ENCODE results near the gene GNB3. TPM values are rescaled to one million over a fixed set of nuclear protein-coding genes. Genes with fewer than 3 reads are reported as not detected.

Gene GNB3
- total and polyA plus RNA-seq, 9 of the 15 experiments (the other 6 are each of a cell fraction or from before 2014, with no cell fraction given): 1.4 to 5.8 (median 2.0) TPM

DNA sequence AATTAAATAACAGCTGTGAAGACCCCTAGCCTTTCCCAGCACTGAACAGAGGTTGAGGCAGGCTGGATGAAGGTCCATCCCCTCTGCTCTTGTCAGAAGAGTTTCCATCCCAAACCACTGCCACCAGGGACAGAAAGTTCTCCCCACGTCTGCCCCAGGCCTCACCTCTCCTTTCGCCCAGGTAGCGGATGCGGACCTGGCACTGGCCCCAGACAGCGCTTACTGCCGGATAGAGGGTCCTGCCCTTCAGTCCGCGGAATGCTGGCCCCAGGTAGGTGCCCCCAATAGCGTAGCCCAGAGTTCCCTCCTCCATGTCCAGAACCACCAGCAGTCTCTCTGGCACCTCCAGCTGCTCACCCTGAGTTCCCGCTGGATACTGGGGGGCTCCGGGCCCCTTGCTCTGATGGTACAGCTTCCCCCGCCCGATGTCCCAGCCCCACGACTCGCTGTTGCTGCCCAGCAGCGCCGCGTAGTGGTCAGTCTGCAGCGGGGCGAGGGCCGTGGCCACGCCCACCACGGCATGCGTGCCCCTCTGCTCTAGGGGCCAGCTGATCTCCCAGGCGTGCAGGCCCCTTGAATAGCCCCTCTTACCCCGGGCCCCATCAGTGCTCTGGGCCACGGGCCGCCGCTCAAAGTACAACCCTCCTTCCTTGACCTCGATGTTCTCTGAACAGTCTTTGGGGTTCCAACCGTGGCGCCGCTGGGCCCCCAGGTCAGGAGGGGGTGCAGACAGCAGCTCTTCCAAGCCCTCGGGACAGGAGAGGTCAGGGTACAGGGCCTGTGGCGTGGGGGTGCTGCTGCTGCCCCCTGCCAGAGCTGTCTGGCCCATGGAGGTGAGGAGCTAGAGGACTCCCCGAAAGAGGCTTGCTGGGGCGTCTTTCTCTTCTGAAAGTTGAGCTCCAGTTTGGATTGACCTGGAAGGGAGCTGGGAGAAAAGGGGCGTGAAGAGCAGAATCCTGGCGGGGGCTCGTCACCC, 31.6 kb downstream of the GNB3 start (continued):
- TF ChIP-seq LCOR (CRISPR knock-in tag; IDR thresholded peaks at IDR 0.05) (0 out of 2 replicates have a peak, but pooled peaks have one; percentile 17), POLR2B (IDR thresholded peaks at IDR 0.05; ENCODE audit: low read depth, partially characterized antibody) (peak; percentile 10), STAT5B (CRISPR knock-in tag; IDR thresholded peaks at IDR 0.05) (no peak), ZNF780A (CRISPR knock-in tag; IDR thresholded peaks at IDR 0.05) (no peak), HMG20B (CRISPR knock-in tag; IDR thresholded peaks at IDR 0.05) (no peak), YY1 (IDR thresholded peaks at IDR 0.05; ENCODE audit: borderline replicate concordance in 1 of 3, control insufficient read depth in 1 of 3, extremely low read depth in 1 of 3, insufficient read depth in 3 of 3, insufficient read length in 1 of 3, insufficient replicate concordance in 2 of 3, low read depth in 1 of 3, low read length in 2 of 3) (peak in 1 of 3 experiments; percentile 41), IFI16 (CRISPR knock-in tag; IDR thresholded peaks at IDR 0.05) (no peak), ESRRB (CRISPR knock-in tag; IDR thresholded peaks at IDR 0.05; ENCODE audit: borderline replicate concordance) (no peak), BRD9 (IDR thresholded peaks at IDR 0.05; ENCODE audit: low read depth, partially characterized antibody) (no peak), CREM (IDR thresholded peaks at IDR 0.05; ENCODE audit: low read depth) (peak; percentile 74), HNRNPUL1 (IDR thresholded peaks at IDR 0.05; ENCODE audit: low read length) (no peak), ZC3H11A (IDR thresholded peaks at IDR 0.05; ENCODE audit: low read depth, low read length) (no peak)
- TF ChIP-seq, protein P1, sequence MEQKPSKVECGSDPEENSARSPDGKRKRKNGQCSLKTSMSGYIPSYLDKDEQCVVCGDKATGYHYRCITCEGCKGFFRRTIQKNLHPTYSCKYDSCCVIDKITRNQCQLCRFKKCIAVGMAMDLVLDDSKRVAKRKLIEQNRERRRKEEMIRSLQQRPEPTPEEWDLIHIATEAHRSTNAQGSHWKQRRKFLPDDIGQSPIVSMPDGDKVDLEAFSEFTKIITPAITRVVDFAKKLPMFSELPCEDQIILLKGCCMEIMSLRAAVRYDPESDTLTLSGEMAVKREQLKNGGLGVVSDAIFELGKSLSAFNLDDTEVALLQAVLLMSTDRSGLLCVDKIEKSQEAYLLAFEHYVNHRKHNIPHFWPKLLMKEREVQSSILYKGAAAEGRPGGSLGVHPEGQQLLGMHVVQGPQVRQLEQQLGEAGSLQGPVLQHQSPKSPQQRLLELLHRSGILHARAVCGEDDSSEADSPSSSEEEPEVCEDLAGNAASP (IDR thresholded peaks at IDR 0.05): no peak
- TF ChIP-seq, protein P2, sequence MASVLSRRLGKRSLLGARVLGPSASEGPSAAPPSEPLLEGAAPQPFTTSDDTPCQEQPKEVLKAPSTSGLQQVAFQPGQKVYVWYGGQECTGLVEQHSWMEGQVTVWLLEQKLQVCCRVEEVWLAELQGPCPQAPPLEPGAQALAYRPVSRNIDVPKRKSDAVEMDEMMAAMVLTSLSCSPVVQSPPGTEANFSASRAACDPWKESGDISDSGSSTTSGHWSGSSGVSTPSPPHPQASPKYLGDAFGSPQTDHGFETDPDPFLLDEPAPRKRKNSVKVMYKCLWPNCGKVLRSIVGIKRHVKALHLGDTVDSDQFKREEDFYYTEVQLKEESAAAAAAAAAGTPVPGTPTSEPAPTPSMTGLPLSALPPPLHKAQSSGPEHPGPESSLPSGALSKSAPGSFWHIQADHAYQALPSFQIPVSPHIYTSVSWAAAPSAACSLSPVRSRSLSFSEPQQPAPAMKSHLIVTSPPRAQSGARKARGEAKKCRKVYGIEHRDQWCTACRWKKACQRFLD (CRISPR knock-in tag; IDR thresholded peaks at IDR 0.05): peak; percentile 35; the same call in 1 of the 2 replicates
- TF ChIP-seq, protein P3, sequence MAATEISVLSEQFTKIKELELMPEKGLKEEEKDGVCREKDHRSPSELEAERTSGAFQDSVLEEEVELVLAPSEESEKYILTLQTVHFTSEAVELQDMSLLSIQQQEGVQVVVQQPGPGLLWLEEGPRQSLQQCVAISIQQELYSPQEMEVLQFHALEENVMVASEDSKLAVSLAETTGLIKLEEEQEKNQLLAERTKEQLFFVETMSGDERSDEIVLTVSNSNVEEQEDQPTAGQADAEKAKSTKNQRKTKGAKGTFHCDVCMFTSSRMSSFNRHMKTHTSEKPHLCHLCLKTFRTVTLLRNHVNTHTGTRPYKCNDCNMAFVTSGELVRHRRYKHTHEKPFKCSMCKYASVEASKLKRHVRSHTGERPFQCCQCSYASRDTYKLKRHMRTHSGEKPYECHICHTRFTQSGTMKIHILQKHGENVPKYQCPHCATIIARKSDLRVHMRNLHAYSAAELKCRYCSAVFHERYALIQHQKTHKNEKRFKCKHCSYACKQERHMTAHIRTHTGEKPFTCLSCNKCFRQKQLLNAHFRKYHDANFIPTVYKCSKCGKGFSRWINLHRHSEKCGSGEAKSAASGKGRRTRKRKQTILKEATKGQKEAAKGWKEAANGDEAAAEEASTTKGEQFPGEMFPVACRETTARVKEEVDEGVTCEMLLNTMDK (IDR thresholded peaks at IDR 0.05; ENCODE audit: borderline replicate concordance, insufficient read depth, low read depth, low read length, poor library complexity, severe bottlenecking): peak; percentile 34
- TF ChIP-seq, protein P4, sequence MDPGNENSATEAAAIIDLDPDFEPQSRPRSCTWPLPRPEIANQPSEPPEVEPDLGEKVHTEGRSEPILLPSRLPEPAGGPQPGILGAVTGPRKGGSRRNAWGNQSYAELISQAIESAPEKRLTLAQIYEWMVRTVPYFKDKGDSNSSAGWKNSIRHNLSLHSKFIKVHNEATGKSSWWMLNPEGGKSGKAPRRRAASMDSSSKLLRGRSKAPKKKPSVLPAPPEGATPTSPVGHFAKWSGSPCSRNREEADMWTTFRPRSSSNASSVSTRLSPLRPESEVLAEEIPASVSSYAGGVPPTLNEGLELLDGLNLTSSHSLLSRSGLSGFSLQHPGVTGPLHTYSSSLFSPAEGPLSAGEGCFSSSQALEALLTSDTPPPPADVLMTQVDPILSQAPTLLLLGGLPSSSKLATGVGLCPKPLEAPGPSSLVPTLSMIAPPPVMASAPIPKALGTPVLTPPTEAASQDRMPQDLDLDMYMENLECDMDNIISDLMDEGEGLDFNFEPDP (CRISPR knock-in tag; IDR thresholded peaks at IDR 0.05): no peak
- TF ChIP-seq, protein P5, sequence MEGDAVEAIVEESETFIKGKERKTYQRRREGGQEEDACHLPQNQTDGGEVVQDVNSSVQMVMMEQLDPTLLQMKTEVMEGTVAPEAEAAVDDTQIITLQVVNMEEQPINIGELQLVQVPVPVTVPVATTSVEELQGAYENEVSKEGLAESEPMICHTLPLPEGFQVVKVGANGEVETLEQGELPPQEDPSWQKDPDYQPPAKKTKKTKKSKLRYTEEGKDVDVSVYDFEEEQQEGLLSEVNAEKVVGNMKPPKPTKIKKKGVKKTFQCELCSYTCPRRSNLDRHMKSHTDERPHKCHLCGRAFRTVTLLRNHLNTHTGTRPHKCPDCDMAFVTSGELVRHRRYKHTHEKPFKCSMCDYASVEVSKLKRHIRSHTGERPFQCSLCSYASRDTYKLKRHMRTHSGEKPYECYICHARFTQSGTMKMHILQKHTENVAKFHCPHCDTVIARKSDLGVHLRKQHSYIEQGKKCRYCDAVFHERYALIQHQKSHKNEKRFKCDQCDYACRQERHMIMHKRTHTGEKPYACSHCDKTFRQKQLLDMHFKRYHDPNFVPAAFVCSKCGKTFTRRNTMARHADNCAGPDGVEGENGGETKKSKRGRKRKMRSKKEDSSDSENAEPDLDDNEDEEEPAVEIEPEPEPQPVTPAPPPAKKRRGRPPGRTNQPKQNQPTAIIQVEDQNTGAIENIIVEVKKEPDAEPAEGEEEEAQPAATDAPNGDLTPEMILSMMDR (IDR thresholded peaks at IDR 0.05 in 2 of 3, conservative IDR thresholded peaks at IDR 0.05 in 1 of 3; ENCODE audit: insufficient read depth in 2 of 3, low read depth in 1 of 3, low read length in 3 of 3): peak; percentile 81 to 87 (median 86)

Data from K562 (cell line).